HG03280 (cell line): ENCODE measurements around the gene KIAA1217.

Source experiments
- ATAC-seq: cut with Tn5 transposase; IDR thresholded peaks from one replicate; pipeline ENCODE4 v1.9.1; 2021; ENCODE audit warnings: mild to moderate bottlenecking, moderate library complexity; ENCODE audit not compliant: unreplicated experiment

The KIAA1217 gene

GRCh38 chr10:24288581-24288980, 79.6 kb downstream of the KIAA1217 start:
- ATAC-seq: no peak

- no peak for ATAC-seq
Measured at GRCh38 chr10:24289235-24289634, 80.3 kb downstream of the KIAA1217 start.

GRCh38 chr10:24292304-24293293, 83.7 kb downstream of the KIAA1217 start:
- no peak for ATAC-seq

- ATAC-seq: no peak
Measured at GRCh38 chr10:24299578-24300260, 90.8 kb downstream of the KIAA1217 start.

- ATAC-seq: no peak
Measured at GRCh38 chr10:24303522-24304310, 94.8 kb downstream of the KIAA1217 start.

- ATAC-seq: no peak
Measured at GRCh38 chr10:24305551-24306506, 96.9 kb downstream of the KIAA1217 start.

- no peak for ATAC-seq
Measured at GRCh38 chr10:24306507-24306875, 97.6 kb downstream of the KIAA1217 start.

GRCh38 chr10:24307116-24307515, 98.2 kb downstream of the KIAA1217 start:
- no peak for ATAC-seq

GRCh38 chr10:24307696-24308485, 99.0 kb downstream of the KIAA1217 start:
- no peak for ATAC-seq

GRCh38 chr10:24310104-24310503, 101.2 kb downstream of the KIAA1217 start:
- no peak for ATAC-seq

- no peak for ATAC-seq
Measured at GRCh38 chr10:24311888-24312287, 103.0 kb downstream of the KIAA1217 start.

- no peak for ATAC-seq
Measured at GRCh38 chr10:24313283-24313682, 104.3 kb downstream of the KIAA1217 start.

GRCh38 chr10:24315211-24315610, 106.3 kb downstream of the KIAA1217 start:
- ATAC-seq: no peak

- ATAC-seq: no peak
Measured at GRCh38 chr10:24318517-24318916, 109.6 kb downstream of the KIAA1217 start.

GRCh38 chr10:24320373-24320772, 111.4 kb downstream of the KIAA1217 start:
- no peak for ATAC-seq

GRCh38 chr10:24324651-24325050, 115.7 kb downstream of the KIAA1217 start:
- no peak for ATAC-seq

GRCh38 chr10:24331457-24331856, 122.5 kb downstream of the KIAA1217 start:
- no peak for ATAC-seq

- ATAC-seq: no peak
Measured at GRCh38 chr10:24333736-24334135, 124.8 kb downstream of the KIAA1217 start.

GRCh38 chr10:24334279-24334939, 125.5 kb downstream of the KIAA1217 start:
- no peak for ATAC-seq
